IPS-11a (cell line): ENCODE results near the gene GPER1.
"Not testable (repeated sequence)": the region's sequence is repeated elsewhere in the genome, so short reads cannot be mapped to it uniquely, and the experiment has no call there.

Experiments
- H3K4me3 ChIP-seq: one replicate; pipeline ENCODE4 v1.5.1; 2013; ENCODE audit warnings: low read depth, low read length, control low read depth

GPER1 gene

GRCh38 chr7:1101563-1102431 is 13.9 kb downstream of the GPER1 start:
- H3K4me3 ChIP-seq, result no peak overlapping the region

DNA sequence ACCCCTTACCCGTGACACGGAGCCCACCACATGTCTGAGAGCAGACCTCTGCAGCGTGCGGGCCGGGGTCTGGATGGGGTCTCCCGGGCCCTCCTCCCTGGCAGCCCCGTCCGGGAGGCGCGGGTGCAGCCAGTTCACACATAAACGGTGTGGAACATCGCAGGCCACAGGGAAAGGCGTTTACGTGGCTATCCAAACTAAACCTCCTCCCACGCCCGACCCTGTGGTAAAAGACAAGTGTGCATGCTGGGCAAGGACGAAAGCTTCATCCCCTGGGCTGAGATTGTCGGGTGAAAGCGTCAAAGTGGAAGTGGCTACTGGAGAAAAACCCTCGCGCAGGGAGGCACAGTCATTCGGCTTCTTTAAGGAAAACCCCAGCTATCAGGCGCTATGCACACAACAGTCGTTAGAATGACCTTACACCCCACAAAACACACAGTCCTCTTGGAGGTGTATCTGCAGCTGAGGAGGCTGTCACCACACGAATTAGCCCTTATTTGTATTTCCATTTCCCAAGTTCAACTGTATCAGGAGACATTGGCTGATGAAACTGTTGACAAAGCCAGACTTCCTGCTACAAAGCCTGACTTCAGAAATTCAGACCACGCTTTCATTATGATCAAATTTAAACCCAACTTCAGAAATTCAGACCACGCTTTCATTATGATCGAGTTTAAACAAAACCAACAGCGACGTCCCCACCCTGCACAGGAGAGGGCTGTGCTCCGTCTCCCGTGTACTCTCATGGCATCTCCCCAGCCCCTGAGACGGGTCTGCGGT is 15.3 kb downstream of the GPER1 start:
- no peak overlapping the region for H3K4me3 ChIP-seq

DNA sequence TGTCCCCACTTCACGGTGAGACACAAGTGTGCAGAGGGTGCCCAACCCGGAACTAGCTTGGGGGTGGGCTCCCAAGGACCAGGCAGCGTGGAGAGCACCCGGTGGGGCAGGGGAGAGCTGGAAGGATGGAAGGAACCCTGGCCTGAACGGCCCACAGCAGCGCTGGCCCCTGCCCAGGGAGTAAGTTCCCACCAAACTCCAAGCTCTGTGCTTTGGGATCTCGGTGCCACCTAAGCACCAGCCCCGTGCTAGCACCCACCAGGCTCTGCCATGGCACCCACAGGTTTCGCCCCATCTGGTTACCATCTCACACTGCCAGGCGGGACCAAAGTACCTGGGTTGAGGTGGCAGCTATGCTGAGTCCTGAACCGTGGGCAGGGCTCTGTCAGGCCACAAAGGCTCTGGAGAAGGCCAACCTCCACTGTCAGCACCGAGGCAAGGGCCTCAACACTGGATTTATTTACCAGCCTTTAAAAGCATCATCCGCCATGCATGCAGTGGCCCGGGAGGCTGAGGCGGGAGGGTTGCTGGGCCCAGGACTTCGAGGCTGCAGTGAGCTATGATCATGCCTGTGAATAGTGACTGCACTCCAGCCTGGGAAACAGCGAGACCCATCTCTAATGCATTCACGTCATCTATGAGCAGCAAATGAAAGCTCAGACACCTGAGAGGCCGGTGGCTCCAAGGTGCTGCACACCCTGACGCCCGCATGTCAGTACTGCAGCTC is 16.0 kb downstream of the GPER1 start:
- H3K4me3 ChIP-seq, result no peak overlapping the region

DNA sequence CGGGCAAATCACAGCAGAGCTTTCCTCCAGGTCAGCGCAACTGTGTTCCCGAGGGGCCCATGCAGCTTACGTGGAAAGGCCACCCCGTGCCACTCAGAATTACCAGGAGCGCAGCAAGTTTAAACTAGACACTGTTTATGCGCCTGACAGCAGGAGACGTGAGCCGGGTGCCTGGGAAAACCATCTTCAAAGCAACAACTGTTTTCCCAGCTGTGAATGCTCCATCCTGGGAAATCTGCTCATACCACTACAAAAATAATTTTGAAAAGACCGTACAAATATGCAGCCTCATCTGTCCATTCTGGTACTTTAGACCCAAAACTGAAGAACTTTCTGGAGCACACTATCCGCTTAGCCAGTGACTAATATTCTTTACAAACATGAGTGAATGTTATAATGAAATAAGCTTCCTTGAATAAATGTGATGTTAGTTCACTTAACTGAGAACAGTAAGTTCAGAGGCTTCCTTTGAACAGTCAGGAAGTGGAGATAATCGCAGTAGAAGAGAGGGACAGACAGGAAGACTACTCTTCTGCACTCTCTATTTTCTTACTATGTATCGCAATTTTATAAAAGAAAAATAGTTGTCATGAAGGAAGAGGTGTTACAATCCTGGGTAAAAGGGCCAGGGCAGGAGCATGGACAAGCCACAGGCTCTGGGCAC is 16.7 kb downstream of the GPER1 start:
- no peak overlapping the region for H3K4me3 ChIP-seq

DNA sequence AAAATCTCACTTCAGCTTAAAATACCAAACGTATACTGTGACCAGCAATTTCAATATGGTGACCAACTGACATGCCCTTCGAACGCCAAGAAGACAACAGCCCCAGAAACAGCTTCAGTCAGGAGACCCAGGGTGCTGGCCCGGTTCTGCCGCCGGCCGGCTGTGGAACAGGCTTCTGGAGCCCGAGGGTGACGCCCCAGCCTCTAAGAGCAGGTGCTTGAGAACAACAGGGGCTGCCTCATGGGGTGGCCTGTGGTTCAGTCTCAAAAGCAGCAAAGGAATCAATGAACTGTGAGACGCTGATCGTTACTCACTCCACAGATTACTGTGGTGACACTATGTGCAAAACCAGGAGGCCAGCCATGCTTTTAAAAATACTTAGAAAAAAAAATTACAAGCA is 17.3 kb downstream of the GPER1 start:
- H3K4me3 ChIP-seq, result no peak overlapping the region

DNA sequence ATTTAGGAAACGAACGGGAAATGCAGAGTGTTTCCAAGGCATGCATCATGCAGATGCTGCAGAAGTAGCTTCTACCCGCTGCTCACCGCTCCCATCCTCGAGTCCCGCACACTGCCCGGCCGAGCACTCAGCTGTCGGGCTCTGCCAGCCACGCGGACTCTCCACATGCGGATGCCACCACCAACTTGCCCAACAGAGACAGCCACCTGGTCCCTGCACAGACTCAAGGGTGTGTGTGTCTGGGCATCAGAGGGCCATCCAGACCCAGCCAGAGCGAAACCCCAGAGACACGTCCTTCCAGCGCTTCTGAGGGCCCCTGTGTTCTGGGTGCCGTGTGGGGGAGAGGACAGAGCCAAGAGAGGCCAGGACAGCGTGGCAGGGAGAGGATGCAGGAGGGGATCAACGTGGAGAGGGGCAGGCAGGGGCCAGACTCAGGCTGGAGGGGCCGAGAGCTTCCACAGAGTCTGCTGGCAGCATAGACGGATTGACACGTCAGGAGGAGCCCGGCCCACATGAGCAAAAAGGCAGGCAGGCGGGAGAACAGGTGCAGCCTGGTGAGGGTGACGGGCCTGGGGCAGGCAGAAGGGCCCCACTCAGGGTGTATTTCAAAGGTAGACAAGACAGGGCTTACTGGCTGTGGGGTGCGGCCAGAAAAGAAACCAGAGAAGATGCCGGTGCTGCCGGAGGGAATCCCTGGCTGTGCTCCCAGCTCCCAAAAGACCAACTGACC is 18.3 kb downstream of the GPER1 start:
- no peak overlapping the region for H3K4me3 ChIP-seq

- no peak overlapping the region for H3K4me3 ChIP-seq
Measured at GRCh38 chr7:1106793-1107421, 19.0 kb downstream of the GPER1 start.

DNA sequence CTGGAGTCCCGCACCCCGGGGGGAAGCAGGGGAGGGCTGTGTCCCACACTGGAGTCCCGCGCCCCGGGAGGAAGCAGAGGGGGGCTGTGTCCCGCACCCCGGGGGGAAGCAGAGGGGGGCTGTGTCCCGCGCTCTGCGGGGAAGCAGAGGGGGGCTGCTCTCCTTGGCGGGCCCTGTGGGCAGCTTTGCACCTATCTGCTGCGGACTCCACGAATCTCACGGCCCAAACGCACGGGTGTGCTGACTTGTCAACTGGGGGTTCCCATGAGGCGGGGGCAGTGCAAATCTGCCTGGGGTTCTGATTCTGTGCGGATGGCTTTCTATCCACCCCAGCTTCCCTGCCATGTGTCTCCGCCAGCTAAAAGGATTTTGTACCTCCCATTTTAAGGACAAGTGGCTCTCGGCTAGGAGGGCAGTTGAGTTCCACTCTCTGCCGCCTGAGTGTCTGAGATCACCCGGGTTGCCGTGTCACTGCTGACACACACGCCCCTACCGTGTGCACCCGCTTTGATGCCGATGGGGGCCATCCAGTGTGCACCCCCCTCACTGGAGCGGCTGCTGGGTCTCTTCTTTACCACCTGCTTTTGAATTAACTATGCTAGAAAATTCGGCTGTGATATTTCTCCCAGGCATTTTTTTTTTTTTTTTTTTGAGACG is 20.5 kb downstream of the GPER1 start:
- H3K4me3 ChIP-seq, result no peak overlapping the region

DNA sequence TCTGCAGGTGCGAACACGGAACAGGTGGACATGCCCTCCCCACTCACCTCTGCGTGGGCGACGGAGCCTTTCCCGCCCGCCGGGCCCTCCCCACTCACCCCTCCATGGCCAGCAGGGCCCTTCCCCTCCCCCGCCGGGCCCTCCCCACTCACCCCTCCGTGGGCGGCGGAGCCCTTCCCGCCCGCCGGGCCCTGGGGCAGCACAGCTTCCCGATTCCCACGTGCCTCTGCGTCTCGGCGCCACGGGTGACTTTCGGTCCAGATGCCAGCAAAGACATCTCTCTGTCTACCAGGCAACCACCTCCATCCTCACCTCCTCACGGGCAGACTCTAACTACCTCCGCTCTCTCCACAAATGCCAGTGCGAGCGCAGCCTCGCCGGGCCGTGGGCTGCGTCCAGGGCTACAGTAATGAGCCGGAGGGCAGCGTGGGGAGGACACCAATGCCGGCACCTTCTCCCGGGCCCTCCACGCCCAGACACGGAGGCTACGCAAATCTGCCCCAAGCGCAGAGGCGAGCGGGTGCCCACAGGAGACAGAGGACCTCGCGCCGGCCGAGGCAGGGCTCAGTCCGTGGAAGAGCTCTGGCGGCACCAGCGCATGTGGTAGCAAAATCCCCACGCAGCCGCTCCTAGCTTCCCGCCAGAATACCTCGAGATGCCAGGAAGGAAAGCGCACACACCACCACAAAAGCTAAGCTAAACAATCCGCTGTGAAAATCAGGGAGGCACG is 21.8 kb downstream of the GPER1 start:
- H3K4me3 ChIP-seq, result no peak overlapping the region

- no peak overlapping the region for H3K4me3 ChIP-seq
Measured at GRCh38 chr7:1110358-1110757, 22.4 kb downstream of the GPER1 start.

- H3K4me3 ChIP-seq, result no peak overlapping the region
Measured at GRCh38 chr7:1111156-1111555, 23.2 kb downstream of the GPER1 start.

GRCh38 chr7:1112109-1112508 is 24.2 kb downstream of the GPER1 start:
- no peak overlapping the region for H3K4me3 ChIP-seq

- H3K4me3 ChIP-seq, result no peak overlapping the region
Measured at GRCh38 chr7:1112625-1113547, 25.0 kb downstream of the GPER1 start.

GRCh38 chr7:1113548-1113885 is 25.6 kb downstream of the GPER1 start:
- no peak overlapping the region for H3K4me3 ChIP-seq

DNA sequence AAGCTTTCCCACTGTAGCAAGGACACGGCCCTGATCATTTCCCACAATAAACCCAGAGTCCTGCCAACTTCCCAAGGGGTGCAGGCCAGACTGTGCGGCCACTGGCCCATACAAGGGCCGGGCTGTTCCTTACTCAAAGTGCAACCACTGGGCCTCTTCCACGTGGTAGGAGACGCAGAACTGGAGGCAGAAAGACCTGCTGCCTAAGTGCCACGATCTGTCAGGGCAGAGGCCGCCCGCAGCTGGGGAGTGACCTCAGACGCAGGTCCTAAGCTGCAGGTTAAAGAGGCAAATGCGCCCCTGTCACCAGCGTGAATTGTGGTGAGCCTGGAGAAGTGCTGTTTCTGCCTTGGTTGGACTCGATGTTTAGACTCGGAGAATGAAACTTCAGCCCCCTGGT is 26.2 kb downstream of the GPER1 start:
- no peak overlapping the region for H3K4me3 ChIP-seq

DNA sequence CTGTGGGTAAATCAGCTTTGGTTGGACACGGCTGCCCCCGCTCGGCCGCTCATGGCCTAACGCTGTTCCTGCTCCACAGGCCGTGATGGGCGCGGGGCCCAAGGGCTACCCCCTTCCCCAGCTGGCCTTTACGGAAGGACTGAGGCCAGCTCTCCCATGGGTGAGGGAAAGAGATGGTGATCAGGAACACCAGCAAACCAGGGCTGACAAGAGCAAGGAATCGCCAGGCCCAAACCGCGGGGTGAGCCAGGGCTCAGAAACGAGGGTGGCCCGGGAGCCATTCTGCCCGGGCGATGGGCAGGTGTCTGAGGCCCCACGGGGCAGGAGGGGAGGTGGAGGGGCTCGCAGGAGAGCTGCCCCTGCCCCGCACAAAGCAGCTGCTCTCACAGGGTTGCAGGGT is 26.6 kb downstream of the GPER1 start:
- no peak overlapping the region for H3K4me3 ChIP-seq

- not testable (repeated sequence) for H3K4me3 ChIP-seq
Measured at GRCh38 chr7:1115171-1116045, 27.5 kb downstream of the GPER1 start.
